ENCODE measurements around the gene SH3TC1.
A peak's percentile ranks its signal among the peaks of the same experiment; 100 is the strongest.

SH3TC1 gene

DNA sequence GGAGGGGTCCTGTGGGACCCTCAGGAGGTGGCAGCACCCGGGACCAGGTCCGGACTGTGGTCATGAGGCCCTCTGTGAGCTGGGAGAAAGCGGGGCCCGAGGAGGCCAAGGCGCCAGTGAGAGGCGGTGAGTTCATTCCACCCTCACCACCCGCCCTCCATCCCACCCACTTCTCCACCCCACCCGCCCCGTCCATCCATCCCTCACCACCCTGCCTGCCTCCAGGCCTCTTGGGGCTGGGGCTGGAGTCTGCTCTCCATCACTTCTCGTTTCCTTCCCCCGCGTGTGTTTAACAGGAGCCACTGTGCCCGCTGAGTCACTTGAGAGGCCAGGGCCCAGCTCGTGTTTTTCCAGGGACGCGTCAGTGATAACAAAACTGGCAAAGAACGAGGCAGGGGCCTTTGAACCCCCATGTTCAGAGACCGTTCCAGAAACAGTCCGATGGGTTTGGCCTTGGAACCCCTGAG lies 6.2 kb downstream of the SH3TC1 start:
- Histone ChIP-seq H2AK5ac (ENCODE audit: low read length) (no peak overlapping the region), H4K5ac (ENCODE audit: low read length) (no peak overlapping the region), H4K8ac (ENCODE audit: low read depth, low read length) (no peak overlapping the region), H3K27me3 (ENCODE audit: insufficient read depth, low read length, poor library complexity) (no peaks in the 10 kb centered on the region), H3K4me1 (ENCODE audit: control insufficient read depth, low read depth, low read length) (no peaks in the 10 kb centered on the region), H3K4me3 (ENCODE audit: low read length) (no peak overlapping the region), H2BK15ac (replicated peaks; ENCODE audit: low read depth) (no peak overlapping the region), H3K27ac (ENCODE audit: low read depth, low read length) (no peak overlapping the region), H3K4ac (ENCODE audit: low read depth, low read length) (no peak overlapping the region), H3K79me2 (ENCODE audit: control insufficient read depth, insufficient read depth, low read length) (no peaks in the 10 kb centered on the region), H2BK5ac (ENCODE audit: low read length) (no peak overlapping the region), H3K9ac (ENCODE audit: low read length) (no peak overlapping the region), H3K36me3 (ENCODE audit: control insufficient read depth, insufficient read depth, low read length) (no peaks in the 10 kb centered on the region), H3K56ac (ENCODE audit: low read length) (no peak overlapping the region), H3K18ac (ENCODE audit: low read length) (no peak overlapping the region), H3K79me1 (ENCODE audit: low read length) (no peaks in the 10 kb centered on the region), H3K23ac (ENCODE audit: low read length) (no peak overlapping the region), H2BK120ac (ENCODE audit: low read depth, low read length) (no peak overlapping the region), H3K4me2 (ENCODE audit: low read length) (no peak overlapping the region)
- no CpG with 5 or more reads among the region's 19 CpGs for WGBS (ENCODE audit: extremely low coverage, insufficient coverage, low lambda C conversion rate)
- DNase-seq: no peak

DNA sequence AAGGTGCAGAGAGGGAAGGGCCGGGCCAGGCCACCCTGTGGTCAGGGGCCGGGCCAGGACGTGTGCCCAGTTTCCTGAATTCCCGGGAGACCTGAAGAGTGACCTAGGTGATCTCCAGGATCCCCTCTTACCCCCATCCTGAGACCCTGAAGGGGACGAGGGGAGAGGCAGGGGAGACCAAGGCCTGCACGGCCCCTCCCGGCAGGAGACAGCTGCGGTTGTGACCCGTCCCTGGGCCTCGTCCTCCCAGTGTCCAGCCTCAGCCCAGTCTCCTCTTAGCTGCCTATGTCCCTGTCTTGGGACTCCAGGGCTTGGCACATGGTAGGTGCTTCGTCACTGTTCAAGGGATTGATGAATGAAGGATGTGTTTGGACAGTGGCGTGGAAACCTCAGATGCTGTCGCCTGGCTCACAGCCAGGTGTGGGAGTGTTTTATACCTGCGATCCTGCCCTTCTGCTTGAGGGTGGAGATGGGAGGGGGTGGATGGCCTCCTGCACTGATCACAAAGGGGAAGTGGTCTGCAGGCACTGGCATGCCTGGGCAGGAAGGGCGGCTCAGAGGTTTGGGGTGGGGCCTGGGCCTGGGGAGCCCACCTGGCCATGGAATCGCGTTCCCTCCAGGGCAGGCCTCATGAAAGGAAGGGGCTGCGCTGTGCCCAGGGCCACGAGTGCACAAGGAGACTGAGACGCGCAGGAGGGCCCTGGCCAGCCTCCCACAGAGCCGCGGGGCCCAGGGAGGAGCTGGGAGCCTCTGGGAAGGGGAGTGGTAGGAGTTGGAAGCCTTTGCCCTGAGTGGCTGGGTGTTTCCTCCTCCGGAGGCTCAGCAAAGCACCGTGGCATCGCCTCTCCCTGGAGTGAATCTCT lies 6.9 kb downstream of the SH3TC1 start:
- Histone ChIP-seq H2BK15ac (replicated peaks; ENCODE audit: low read depth) (no peak overlapping the region), H3K36me3 (ENCODE audit: control insufficient read depth, insufficient read depth, low read length) (no peaks in the 10 kb centered on the region), H2BK120ac (ENCODE audit: low read depth, low read length) (no peak overlapping the region), H3K56ac (ENCODE audit: low read length) (peak overlapping the region; percentile 56), H2AK5ac (ENCODE audit: low read length) (no peak overlapping the region), H3K27ac (ENCODE audit: low read depth, low read length) (no peak overlapping the region), H3K9ac (ENCODE audit: low read length) (no peak overlapping the region), H3K18ac (ENCODE audit: low read length) (no peak overlapping the region), H3K4me1 (ENCODE audit: control insufficient read depth, low read depth, low read length) (no peaks in the 10 kb centered on the region), H3K4ac (ENCODE audit: low read depth, low read length) (no peak overlapping the region), H2BK5ac (ENCODE audit: low read length) (no peak overlapping the region), H3K27me3 (ENCODE audit: insufficient read depth, low read length, poor library complexity) (no peaks in the 10 kb centered on the region), H3K4me2 (ENCODE audit: low read length) (no peak overlapping the region), H3K79me1 (ENCODE audit: low read length) (no peaks in the 10 kb centered on the region), H4K8ac (ENCODE audit: low read depth, low read length) (no peak overlapping the region), H3K4me3 (ENCODE audit: low read length) (no peak overlapping the region), H4K5ac (ENCODE audit: low read length) (no peak overlapping the region), H3K79me2 (ENCODE audit: control insufficient read depth, insufficient read depth, low read length) (no peaks in the 10 kb centered on the region), H3K23ac (ENCODE audit: low read length) (no peak overlapping the region)
- no peak for DNase-seq
- no CpG with 5 or more reads among the region's 26 CpGs for WGBS (ENCODE audit: extremely low coverage, insufficient coverage, low lambda C conversion rate)

- Histone ChIP-seq H3K27ac (ENCODE audit: low read depth, low read length) (no peak overlapping the region), H3K4ac (ENCODE audit: low read depth, low read length) (no peak overlapping the region), H4K5ac (ENCODE audit: low read length) (no peak overlapping the region), H3K9ac (ENCODE audit: low read length) (no peak overlapping the region), H2BK5ac (ENCODE audit: low read length) (no peak overlapping the region), H2AK5ac (ENCODE audit: low read length) (no peak overlapping the region), H3K79me1 (ENCODE audit: low read length) (no peaks in the 10 kb centered on the region), H3K27me3 (ENCODE audit: insufficient read depth, low read length, poor library complexity) (no peaks in the 10 kb centered on the region), H2BK15ac (replicated peaks; ENCODE audit: low read depth) (no peak overlapping the region), H3K4me3 (ENCODE audit: low read length) (no peak overlapping the region), H3K4me1 (ENCODE audit: control insufficient read depth, low read depth, low read length) (peaks cover 2% of the 10 kb centered on the region), H3K4me2 (ENCODE audit: low read length) (no peak overlapping the region), H4K8ac (ENCODE audit: low read depth, low read length) (no peak overlapping the region), H3K23ac (ENCODE audit: low read length) (no peak overlapping the region), H3K36me3 (ENCODE audit: control insufficient read depth, insufficient read depth, low read length) (no peaks in the 10 kb centered on the region), H3K79me2 (ENCODE audit: control insufficient read depth, insufficient read depth, low read length) (no peaks in the 10 kb centered on the region), H2BK120ac (ENCODE audit: low read depth, low read length) (no peak overlapping the region), H3K18ac (ENCODE audit: low read length) (no peak overlapping the region), H3K56ac (ENCODE audit: low read length) (no peak overlapping the region)
- no CpG with 5 or more reads among the region's 6 CpGs for WGBS (ENCODE audit: extremely low coverage, insufficient coverage, low lambda C conversion rate)
- no peak for DNase-seq
Observed at GRCh38 chr4:8207314-8207713, 8.2 kb downstream of the SH3TC1 start.

- no CpG with 5 or more reads among the region's 12 CpGs for WGBS (ENCODE audit: extremely low coverage, insufficient coverage, low lambda C conversion rate)
- Histone ChIP-seq H2BK120ac (ENCODE audit: low read depth, low read length) (no peak overlapping the region), H3K36me3 (ENCODE audit: control insufficient read depth, insufficient read depth, low read length) (no peaks in the 10 kb centered on the region), H3K4me1 (ENCODE audit: control insufficient read depth, low read depth, low read length) (peaks cover 2% of the 10 kb centered on the region), H3K79me2 (ENCODE audit: control insufficient read depth, insufficient read depth, low read length) (no peaks in the 10 kb centered on the region), H4K8ac (ENCODE audit: low read depth, low read length) (no peak overlapping the region), H3K9ac (ENCODE audit: low read length) (no peak overlapping the region), H4K5ac (ENCODE audit: low read length) (no peak overlapping the region), H3K23ac (ENCODE audit: low read length) (no peak overlapping the region), H3K4me3 (ENCODE audit: low read length) (no peak overlapping the region), H2BK15ac (replicated peaks; ENCODE audit: low read depth) (no peak overlapping the region), H2AK5ac (ENCODE audit: low read length) (no peak overlapping the region), H3K27me3 (ENCODE audit: insufficient read depth, low read length, poor library complexity) (no peaks in the 10 kb centered on the region), H3K18ac (ENCODE audit: low read length) (no peak overlapping the region), H3K4ac (ENCODE audit: low read depth, low read length) (no peak overlapping the region), H3K27ac (ENCODE audit: low read depth, low read length) (no peak overlapping the region), H3K4me2 (ENCODE audit: low read length) (no peak overlapping the region), H2BK5ac (ENCODE audit: low read length) (no peak overlapping the region), H3K56ac (ENCODE audit: low read length) (no peak overlapping the region), H3K79me1 (ENCODE audit: low read length) (no peaks in the 10 kb centered on the region)
- DNase-seq: no peak
Observed at GRCh38 chr4:8208565-8208964, 9.5 kb downstream of the SH3TC1 start.

DNA sequence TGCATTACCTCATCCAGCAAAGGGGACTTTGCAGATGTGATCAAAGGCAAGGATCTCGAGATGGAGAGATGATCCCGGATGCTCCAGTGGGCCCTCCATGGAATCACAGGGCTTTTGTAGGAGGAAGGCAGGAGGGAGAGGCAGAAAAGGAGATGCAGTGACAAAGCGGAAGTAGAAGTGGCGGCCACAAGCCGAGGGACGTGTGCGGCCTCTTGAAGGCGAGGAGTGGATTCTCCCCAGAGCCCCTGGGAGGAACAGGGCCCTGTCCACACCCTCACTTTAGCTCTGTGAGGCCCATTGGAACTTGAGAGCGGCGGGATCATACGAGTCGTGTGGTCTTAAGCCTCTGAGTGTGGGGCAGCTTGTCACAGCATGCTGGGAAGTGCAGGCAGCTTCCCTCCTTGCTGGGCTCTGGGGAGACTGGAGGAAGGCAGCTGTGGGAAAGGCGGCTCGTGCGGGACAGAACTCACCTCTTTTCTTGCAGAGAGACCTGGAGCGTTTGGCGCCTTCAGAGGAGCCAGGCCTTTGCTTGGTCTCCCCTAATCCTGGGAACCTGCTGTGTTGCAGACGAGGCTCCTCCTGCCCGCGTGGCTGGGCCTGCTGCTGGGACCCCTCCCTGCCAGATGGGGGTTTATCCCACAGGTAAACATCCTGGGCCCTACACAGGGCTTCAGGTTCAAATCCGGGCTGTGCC lies 10.2 kb downstream of the SH3TC1 start:
- H3K27me3 ChIP-seq (ENCODE audit: insufficient read depth, low read length, poor library complexity): no peaks in the 10 kb centered on the region
- H3K23ac ChIP-seq (ENCODE audit: low read length): no peak overlapping the region
- no peak overlapping the region for H2BK5ac ChIP-seq (ENCODE audit: low read length)
- H3K4ac ChIP-seq (ENCODE audit: low read depth, low read length): no peak overlapping the region
- DNase-seq: no peak
- no peak overlapping the region for H2AK5ac ChIP-seq (ENCODE audit: low read length)
- no peak overlapping the region for H3K4me3 ChIP-seq (ENCODE audit: low read length)
- no peak overlapping the region for H2BK15ac ChIP-seq (replicated peaks; ENCODE audit: low read depth)
- no peak overlapping the region for H3K9ac ChIP-seq (ENCODE audit: low read length)
- no peak overlapping the region for H3K18ac ChIP-seq (ENCODE audit: low read length)
- H2BK120ac ChIP-seq (ENCODE audit: low read depth, low read length): no peak overlapping the region
- no peaks in the 10 kb centered on the region for H3K79me1 ChIP-seq (ENCODE audit: low read length)
- no peaks in the 10 kb centered on the region for H3K79me2 ChIP-seq (ENCODE audit: control insufficient read depth, insufficient read depth, low read length)
- no peak overlapping the region for H4K5ac ChIP-seq (ENCODE audit: low read length)
- no peak overlapping the region for H3K4me2 ChIP-seq (ENCODE audit: low read length)
- H3K56ac ChIP-seq (ENCODE audit: low read length): peak overlapping the region; percentile 34
- WGBS (ENCODE audit: extremely low coverage, insufficient coverage, low lambda C conversion rate): no CpG with 5 or more reads among the region's 21 CpGs
- H3K36me3 ChIP-seq (ENCODE audit: control insufficient read depth, insufficient read depth, low read length): no peaks in the 10 kb centered on the region
- peaks cover 2% of the 10 kb centered on the region for H3K4me1 ChIP-seq (ENCODE audit: control insufficient read depth, low read depth, low read length)
- no peak overlapping the region for H4K8ac ChIP-seq (ENCODE audit: low read depth, low read length)
- H3K27ac ChIP-seq (ENCODE audit: low read depth, low read length): no peak overlapping the region
